ENCODE data around the gene RNF121. TPM values are rescaled to one million over a fixed set of nuclear protein-coding genes. Genes with fewer than 3 reads are reported as not detected.

RNF121 gene
- total RNA-seq, 1 donor, result 32.2 TPM

- Histone ChIP-seq H3K4me1 (ENCODE audit: insufficient read depth, low read length) (peaks cover 7% of the 10 kb centered on the region), H3K27me3 (ENCODE audit: insufficient read depth, low read length) (no peaks in the 10 kb centered on the region), H3K4me2 (ENCODE audit: insufficient read depth, low read length) (no peak overlapping the region), H3K9me3 (ENCODE audit: low read depth, low read length) (no peaks in the 10 kb centered on the region), H4K20me1 (ENCODE audit: insufficient read depth, low read length) (peaks cover 6% of the 10 kb centered on the region), H2AFZ (ENCODE audit: low read length) (no peak overlapping the region), H3K27ac (ENCODE audit: low read depth, low read length) (no peak overlapping the region), H3K4me3 (ENCODE audit: insufficient read depth, low read length) (no peak overlapping the region), H3K36me3 (ENCODE audit: insufficient read depth, low read length) (peaks cover 26% of the 10 kb centered on the region), H3K79me2 (ENCODE audit: insufficient read depth, low read length) (peaks cover 25% of the 10 kb centered on the region)
- no peak for TF ChIP-seq CTCF (IDR thresholded peaks at IDR 0.05; ENCODE audit: extremely low read depth, low read depth, low read length)
- no peak for DNase-seq (ENCODE audit: insufficient read length, low spot score, missing footprints)
These were observed 34.6 kb downstream of the RNF121 start for GRCh38 chr11:71963468-71963867.

DNA sequence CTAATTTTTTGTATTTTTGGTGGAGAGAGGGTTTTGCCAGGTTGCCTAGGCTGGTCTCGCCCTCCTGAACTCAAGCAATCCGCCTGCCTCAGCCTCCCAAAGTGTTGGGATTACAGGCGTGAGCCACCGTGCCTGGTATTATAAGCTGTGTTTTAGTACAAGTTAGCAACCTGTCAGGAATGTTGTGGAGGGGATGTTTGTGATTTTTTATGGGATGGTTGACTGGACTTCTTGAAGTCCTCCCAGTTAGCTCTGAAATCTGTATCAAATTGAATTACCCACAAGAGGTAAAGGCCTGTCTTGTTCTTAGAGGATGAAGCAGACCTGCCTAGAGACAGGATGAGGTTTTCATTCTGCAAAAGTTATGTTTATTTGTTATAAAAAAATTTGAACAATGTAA lies 35.8 kb downstream of the RNF121 start:
- Histone ChIP-seq H3K79me2 (ENCODE audit: insufficient read depth, low read length) (peaks cover 21% of the 10 kb centered on the region), H3K4me3 (ENCODE audit: insufficient read depth, low read length) (no peak overlapping the region), H3K36me3 (ENCODE audit: insufficient read depth, low read length) (peaks cover 28% of the 10 kb centered on the region), H3K27ac (ENCODE audit: low read depth, low read length) (no peak overlapping the region), H3K4me1 (ENCODE audit: insufficient read depth, low read length) (peaks cover 7% of the 10 kb centered on the region), H2AFZ (ENCODE audit: low read length) (no peak overlapping the region), H4K20me1 (ENCODE audit: insufficient read depth, low read length) (peaks cover 3% of the 10 kb centered on the region), H3K27me3 (ENCODE audit: insufficient read depth, low read length) (no peaks in the 10 kb centered on the region), H3K9me3 (ENCODE audit: low read depth, low read length) (no peaks in the 10 kb centered on the region), H3K4me2 (ENCODE audit: insufficient read depth, low read length) (no peak overlapping the region)
- DNase-seq (ENCODE audit: insufficient read length, low spot score, missing footprints), result no peak
- no peak for TF ChIP-seq CTCF (IDR thresholded peaks at IDR 0.05; ENCODE audit: extremely low read depth, low read depth, low read length)

DNA sequence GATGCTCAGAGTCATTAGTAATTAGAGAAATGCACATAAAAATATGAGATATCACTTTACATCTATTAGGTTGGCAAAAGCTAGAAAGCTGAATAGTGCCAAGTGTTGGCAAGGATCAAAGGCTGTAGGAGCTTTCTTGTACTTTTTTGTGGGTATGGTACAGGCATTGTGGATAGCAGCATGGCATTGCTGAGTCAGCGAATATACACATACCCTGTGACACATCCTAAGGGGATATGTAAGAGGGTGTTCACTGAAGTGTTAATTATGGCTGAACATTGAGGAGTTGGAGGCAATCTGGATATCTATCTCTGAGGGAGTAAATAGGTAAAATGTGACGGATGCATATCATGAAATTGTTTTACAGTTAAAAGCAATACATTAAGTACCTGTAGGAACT lies 42.8 kb downstream of the RNF121 start:
- peaks cover 4% of the 10 kb centered on the region for H3K79me2 ChIP-seq (ENCODE audit: insufficient read depth, low read length)

GRCh38 chr11:71976551-71976950 lies 47.7 kb downstream of the RNF121 start:
- no peak overlapping the region for H3K27ac ChIP-seq (ENCODE audit: low read depth, low read length)
- no peak overlapping the region for H2AFZ ChIP-seq (ENCODE audit: low read length)
- no peaks in the 10 kb centered on the region for H3K4me1 ChIP-seq (ENCODE audit: insufficient read depth, low read length)
- H4K20me1 ChIP-seq (ENCODE audit: insufficient read depth, low read length), result peaks cover 31% of the 10 kb centered on the region
- peaks cover 12% of the 10 kb centered on the region for H3K36me3 ChIP-seq (ENCODE audit: insufficient read depth, low read length)
- no peak overlapping the region for H3K4me3 ChIP-seq (ENCODE audit: insufficient read depth, low read length)
- peaks cover 17% of the 10 kb centered on the region for H3K79me2 ChIP-seq (ENCODE audit: insufficient read depth, low read length)
- DNase-seq (ENCODE audit: insufficient read length, low spot score, missing footprints), result no peak
- H3K9me3 ChIP-seq (ENCODE audit: low read depth, low read length), result no peaks in the 10 kb centered on the region
- H3K27me3 ChIP-seq (ENCODE audit: insufficient read depth, low read length), result no peaks in the 10 kb centered on the region
- H3K4me2 ChIP-seq (ENCODE audit: insufficient read depth, low read length), result no peak overlapping the region
- no peak for TF ChIP-seq CTCF (IDR thresholded peaks at IDR 0.05; ENCODE audit: extremely low read depth, low read depth, low read length)

More for the DNA sequence above, 42.8 kb downstream of the RNF121 start:
- no peak for TF ChIP-seq CTCF (IDR thresholded peaks at IDR 0.05; ENCODE audit: extremely low read depth, low read depth, low read length)
- Histone ChIP-seq H2AFZ (ENCODE audit: low read length) (no peak overlapping the region), H3K27me3 (ENCODE audit: insufficient read depth, low read length) (no peaks in the 10 kb centered on the region), H3K4me2 (ENCODE audit: insufficient read depth, low read length) (no peak overlapping the region), H4K20me1 (ENCODE audit: insufficient read depth, low read length) (peaks cover 13% of the 10 kb centered on the region), H3K27ac (ENCODE audit: low read depth, low read length) (no peak overlapping the region), H3K4me3 (ENCODE audit: insufficient read depth, low read length) (no peak overlapping the region), H3K9me3 (ENCODE audit: low read depth, low read length) (no peaks in the 10 kb centered on the region), H3K4me1 (ENCODE audit: insufficient read depth, low read length) (no peaks in the 10 kb centered on the region), H3K36me3 (ENCODE audit: insufficient read depth, low read length) (peaks cover 16% of the 10 kb centered on the region)
- DNase-seq (ENCODE audit: insufficient read length, low spot score, missing footprints), result no peak
